Ishikawa (cell line): Measurements from ENCODE around the gene MGMT.

Experiments used
- CEBPB ChIP-seq: IDR thresholded peaks from 2 replicates; pipeline ENCODE4 v1.6.1; 2012
- CREB1 ChIP-seq: IDR thresholded peaks from 2 replicates; pipeline ENCODE4 v1.6.1; 2012; ENCODE audit warnings: low read depth
- EGR1 ChIP-seq: IDR thresholded peaks from 2 replicates; pipeline ENCODE4 v1.6.1; 2012
- EP300 ChIP-seq: IDR thresholded peaks from 2 replicates; pipeline ENCODE4 v1.6.1; 2012; ENCODE audit warnings: borderline replicate concordance
- FOXM1 ChIP-seq: IDR thresholded peaks from 2 replicates; pipeline ENCODE4 v1.6.1; 2012; ENCODE audit warnings: low read depth, borderline replicate concordance
- MAX ChIP-seq: IDR thresholded peaks from 2 replicates; pipeline ENCODE4 v1.6.1; 2012
- NFIC ChIP-seq: IDR thresholded peaks from 2 replicates; pipeline ENCODE4 v1.6.1; 2012
- RAD21 ChIP-seq: IDR thresholded peaks from 2 replicates; pipeline ENCODE4 v1.6.1; 2012; ENCODE audit warnings: low read depth
- REST ChIP-seq: IDR thresholded peaks from 2 replicates; pipeline ENCODE4 v1.6.1; 2012; ENCODE audit warnings: low read depth, mild to moderate bottlenecking
- TAF1 ChIP-seq: IDR thresholded peaks from 2 replicates; pipeline ENCODE4 v1.6.1; 2012; ENCODE audit warnings: low read depth, mild to moderate bottlenecking
- TCF12 ChIP-seq: IDR thresholded peaks from 2 replicates; pipeline ENCODE4 v1.6.1; 2012; ENCODE audit warnings: low read depth
- TEAD4 ChIP-seq: IDR thresholded peaks from 2 replicates; pipeline ENCODE4 v1.6.1; 2012
- USF1 ChIP-seq: IDR thresholded peaks from 2 replicates; pipeline ENCODE4 v1.6.1; 2012
- YY1 ChIP-seq: IDR thresholded peaks from 2 replicates; pipeline ENCODE4 v1.6.1; 2012; ENCODE audit warnings: low read depth
- ZBTB7A ChIP-seq: IDR thresholded peaks from 2 replicates; pipeline ENCODE4 v1.6.1; 2012; ENCODE audit warnings: low read depth

The MGMT gene

GRCh38 chr10:129523031-129523722 is 56.1 kb downstream of the MGMT start:
- TF ChIP-seq RAD21: no peak
- no peak for TF ChIP-seq NFIC
- no peak for TF ChIP-seq ZBTB7A
- TF ChIP-seq CREB1: no peak
- no peak for TF ChIP-seq MAX
- TF ChIP-seq TCF12: no peak
- TF ChIP-seq EP300: no peak
- TF ChIP-seq EGR1: no peak
- no peak for TF ChIP-seq REST
- TF ChIP-seq TEAD4: no peak
- no peak for TF ChIP-seq CEBPB
- TF ChIP-seq USF1: no peak
- no peak for TF ChIP-seq FOXM1

- no peak for TF ChIP-seq USF1
- TF ChIP-seq ZBTB7A: no peak
- no peak for TF ChIP-seq MAX
- TF ChIP-seq EP300: no peak
- TF ChIP-seq CREB1: no peak
- no peak for TF ChIP-seq YY1
- no peak for TF ChIP-seq EGR1
- no peak for TF ChIP-seq NFIC
- TF ChIP-seq CEBPB: no peak
- no peak for TF ChIP-seq FOXM1
Measured at GRCh38 chr10:129523723-129524316, 56.8 kb downstream of the MGMT start.

- TF ChIP-seq CREB1 (no peak), MAX (no peak), NFIC (no peak), EGR1 (no peak), FOXM1 (no peak), TCF12 (no peak), USF1 (no peak), RAD21 (no peak), CEBPB (no peak), ZBTB7A (no peak), REST (no peak), TEAD4 (no peak), TAF1 (no peak), EP300 (no peak), YY1 (no peak)
Measured at GRCh38 chr10:129524936-129525335, 57.9 kb downstream of the MGMT start.

GRCh38 chr10:129525401-129525801 is 58.4 kb downstream of the MGMT start:
- TF ChIP-seq TCF12: no peak
- TF ChIP-seq RAD21: no peak
- TF ChIP-seq REST: no peak
- TF ChIP-seq EGR1: no peak
- TF ChIP-seq USF1: no peak
- TF ChIP-seq ZBTB7A: no peak
- TF ChIP-seq FOXM1: no peak
- no peak for TF ChIP-seq CEBPB
- no peak for TF ChIP-seq TEAD4
- no peak for TF ChIP-seq YY1
- TF ChIP-seq MAX: no peak
- no peak for TF ChIP-seq CREB1
- no peak for TF ChIP-seq TAF1
- TF ChIP-seq NFIC: no peak
- TF ChIP-seq EP300: no peak
